Uterus (tissue), 4 donors: ENCODE measurements around the gene PRRG2. TPM values are rescaled to one million over a fixed set of nuclear protein-coding genes. Genes with fewer than 3 reads are reported as not detected.

Experiments
- DNase-seq, 2 donors: peaks; one replicate each; pipeline ENCODE4 v3.0.0-alpha.2; 2019 to 2020
- H3K27ac ChIP-seq, 2 donors: fragments of 200-600 bp; sonication (generic); 1 replicate in 1 of 2; 2 replicates in 1 of 2; pipeline ENCODE4 v1.5.1; 2016 to 2018
- H3K27me3 ChIP-seq, 2 donors: fragments of 200-600 bp; sonication (generic); one replicate each; pipeline ENCODE4 v1.5.1; 2018 to 2019; ENCODE audit warnings: control low read depth in 1 of 2
- H3K36me3 ChIP-seq, 2 donors: fragments of 200-600 bp; sonication (generic); one replicate each; pipeline ENCODE4 v1.5.1; 2019; ENCODE audit warnings: control low read depth in 1 of 2
- H3K4me1 ChIP-seq, 2 donors: fragments of 200-600 bp; sonication (generic); one replicate each; pipeline ENCODE4 v1.5.1; 2018 to 2019; ENCODE audit warnings: control low read depth in 1 of 2
- H3K4me3 ChIP-seq, 2 donors: fragments of 200-600 bp; sonication (generic); 1 replicate in 1 of 2; 2 replicates in 1 of 2; pipeline ENCODE4 v1.5.1; 2018 to 2019; ENCODE audit warnings: mild to moderate bottlenecking in 1 of 2
- H3K9me3 ChIP-seq, 2 donors: fragments of 200-600 bp; sonication (generic); one replicate each; pipeline ENCODE4 v1.5.1; 2019; ENCODE audit warnings: control low read depth in 1 of 2
- POLR2A ChIP-seq, 2 donors: fragments of 450-650 bp; IDR thresholded peaks; one replicate each; pipeline ENCODE4 v1.6.1; 2016; ENCODE audit warnings: antibody characterized with exemption in 2 of 2, mild to moderate bottlenecking in 1 of 2, moderate library complexity in 1 of 2
- intact Hi-C: fragments of 100-400 bp; cut with DNase I; formaldehyde crosslinking; loops from one replicate; pipeline ENCODE4 v1.15.1; 2023; ENCODE audit warnings: low total_unique reads
- small RNA-seq: library from RNA; depleted of rRNA; stranded (forward); fragments of <200 nt; gene quantifications from one replicate; pipeline ENCODE3, GENCODE V24; 2016
- total RNA-seq, 4 donors: library from RNA; depleted of rRNA in 3 of 4; stranded (reverse); fragments of >200 nt in 3 of 4; gene quantifications; one replicate each; pipeline versions ENCODE4 v1.1.0 to v1.2.4, GENCODE V29; 2014 to 2023
- TF ChIP-seq, protein P1 (sequence below), 4 experiments: fragments of 200-600 bp in 2 of 4; fragments of 450-650 bp in 2 of 4; sonication (generic) in 2 of 4; IDR thresholded peaks; one replicate each; pipeline ENCODE4 v1.5.1; 2016 to 2019; ENCODE audit warnings: antibody characterized with exemption in 4 of 4, mild to moderate bottlenecking in 2 of 4, moderate library complexity in 1 of 4
- donor health status: DM: yes; HTN: yes; CAD: no.

PRRG2 gene
- total RNA-seq, 4 donors from 2014 or later, result 0.95 to 1.4 TPM; not detected in 2

DNA sequence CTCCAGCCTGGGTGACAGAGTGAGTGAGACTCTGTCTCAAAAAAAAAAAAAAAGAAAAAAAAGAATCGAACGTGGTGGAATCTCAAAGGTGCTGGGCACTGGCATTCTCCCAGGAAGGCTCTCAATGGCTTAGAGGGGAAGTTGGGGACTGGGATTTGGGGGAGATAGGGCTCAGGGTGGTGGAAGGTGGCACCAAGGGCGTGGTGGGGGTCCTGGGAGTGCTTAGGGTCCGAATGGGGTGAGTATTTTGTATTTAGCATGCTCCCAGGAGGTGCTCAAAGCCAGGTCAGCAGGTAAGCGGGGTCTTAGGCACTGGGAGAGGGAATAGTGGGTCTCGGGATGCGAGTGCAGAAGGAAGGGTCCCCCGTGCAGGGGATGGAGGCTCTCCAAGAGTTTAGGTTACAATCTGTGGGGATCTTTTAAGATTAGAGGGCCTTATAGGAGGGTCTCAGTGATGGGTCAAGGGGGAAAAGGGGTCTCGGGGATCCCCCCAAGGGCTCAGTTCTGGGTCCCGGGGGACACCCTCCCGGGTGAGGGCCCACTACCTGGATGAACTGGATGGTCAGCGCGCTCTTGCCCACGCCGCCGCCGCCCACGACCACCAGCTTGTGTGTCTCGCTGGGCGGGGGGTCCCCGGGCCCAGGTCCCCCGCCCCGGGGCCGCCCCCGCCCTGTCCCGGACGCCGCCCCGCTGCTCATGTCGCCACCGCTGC, 58.4 kb downstream of the PRRG2 start:
- intact Hi-C loops, result no loop called here
- peak overlapping the region; percentile 97 to 99 for H3K27ac ChIP-seq
- H3K4me3 ChIP-seq, result peak overlapping the region; percentile 72 to 73
- TF ChIP-seq POLR2A (IDR thresholded peaks at IDR 0.05), result peak in 1 of 2 donors; percentile 57
- TF ChIP-seq, protein P1, sequence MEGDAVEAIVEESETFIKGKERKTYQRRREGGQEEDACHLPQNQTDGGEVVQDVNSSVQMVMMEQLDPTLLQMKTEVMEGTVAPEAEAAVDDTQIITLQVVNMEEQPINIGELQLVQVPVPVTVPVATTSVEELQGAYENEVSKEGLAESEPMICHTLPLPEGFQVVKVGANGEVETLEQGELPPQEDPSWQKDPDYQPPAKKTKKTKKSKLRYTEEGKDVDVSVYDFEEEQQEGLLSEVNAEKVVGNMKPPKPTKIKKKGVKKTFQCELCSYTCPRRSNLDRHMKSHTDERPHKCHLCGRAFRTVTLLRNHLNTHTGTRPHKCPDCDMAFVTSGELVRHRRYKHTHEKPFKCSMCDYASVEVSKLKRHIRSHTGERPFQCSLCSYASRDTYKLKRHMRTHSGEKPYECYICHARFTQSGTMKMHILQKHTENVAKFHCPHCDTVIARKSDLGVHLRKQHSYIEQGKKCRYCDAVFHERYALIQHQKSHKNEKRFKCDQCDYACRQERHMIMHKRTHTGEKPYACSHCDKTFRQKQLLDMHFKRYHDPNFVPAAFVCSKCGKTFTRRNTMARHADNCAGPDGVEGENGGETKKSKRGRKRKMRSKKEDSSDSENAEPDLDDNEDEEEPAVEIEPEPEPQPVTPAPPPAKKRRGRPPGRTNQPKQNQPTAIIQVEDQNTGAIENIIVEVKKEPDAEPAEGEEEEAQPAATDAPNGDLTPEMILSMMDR (IDR thresholded peaks at IDR 0.05), result no peak
- peaks cover 4 to 14% of the 10 kb centered on the region in 2 donors for H3K4me1 ChIP-seq
- H3K27me3 ChIP-seq, result no peaks in the 10 kb centered on the region
- no peaks in the 10 kb centered on the region for H3K36me3 ChIP-seq
- peak; percentile 52 to 63 for DNase-seq
- no peaks in the 10 kb centered on the region for H3K9me3 ChIP-seq

DNA sequence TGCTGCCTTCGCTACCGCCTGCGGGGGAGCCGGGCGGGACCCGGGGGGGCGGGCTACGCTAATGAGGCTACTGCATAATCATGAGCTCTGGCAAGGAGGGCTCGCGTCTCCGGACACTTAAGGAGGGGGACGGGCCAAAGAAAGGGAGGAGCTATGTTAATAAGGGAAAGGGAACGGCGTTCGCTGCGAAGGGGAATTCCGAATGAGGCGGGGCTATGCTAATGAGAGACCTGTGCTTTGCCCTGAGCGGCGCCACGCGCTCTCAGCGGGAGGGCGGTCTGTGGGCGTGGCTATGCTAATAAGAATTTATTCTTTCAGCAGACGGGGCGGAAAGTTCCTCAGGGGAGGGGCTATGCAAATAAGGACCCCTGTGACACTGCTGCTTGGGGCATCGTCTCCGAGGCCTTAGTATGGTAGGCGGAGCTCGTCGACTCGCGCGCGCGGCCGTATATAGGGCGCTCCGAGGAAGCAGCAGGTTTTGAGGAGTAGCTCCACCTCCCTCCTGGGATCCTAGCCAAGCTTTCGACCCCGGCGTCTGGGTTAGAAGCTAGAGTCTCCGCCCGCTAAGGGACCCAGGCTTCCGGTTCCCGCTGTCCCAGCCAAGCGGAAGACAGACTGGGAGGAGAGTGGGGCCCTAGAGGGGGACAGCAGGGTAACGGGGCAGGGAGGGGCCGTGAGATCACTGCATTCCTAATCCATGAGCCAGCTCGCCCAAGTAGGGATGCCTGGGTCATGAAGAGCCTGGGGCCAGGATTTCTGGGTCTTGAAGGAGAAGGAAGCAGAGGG, 59.2 kb downstream of the PRRG2 start, which contains the start of gene RRAS:
RRAS (minus strand) TSS at position 31 of the 786 bp plus-strand sequence. CDS start 45 bp downstream, outside the sequence.
- no peaks in the 10 kb centered on the region for H3K36me3 ChIP-seq
- H3K4me1 ChIP-seq, result peaks cover 4 to 14% of the 10 kb centered on the region in 2 donors
- peak within 1 kb of the TSS; percentile 72 to 91 for H3K4me3 ChIP-seq
- no peaks in the 10 kb centered on the region for H3K27me3 ChIP-seq
- no peaks in the 10 kb centered on the region for H3K9me3 ChIP-seq
- TF ChIP-seq, protein P1 (IDR thresholded peaks at IDR 0.05), result peak in 1 of 4 experiments; percentile 25
- TF ChIP-seq POLR2A (IDR thresholded peaks at IDR 0.05), result peak; percentile 75 to 93
- DNase-seq, result peak; percentile 99 to 100
- peak within 1 kb of the TSS; percentile 97 to 99 for H3K27ac ChIP-seq
- intact Hi-C loops, result no loop called here

Small RNAs within 50 kb of the gene (small RNA-seq; reads per million reads assigned to genes)
- not detected for gene RF00019

Other genes starting within 250 kb of the PRRG2 start
- gene CD37, start 245.9 kb upstream of the PRRG2 start, total RNA-seq, result 10 to 100 TPM in 1 of 4 donors, 1 to 10 TPM in 3; 4.4 to 11.0 (median 7.8) TPM
- gene TEAD2, start 218.9 kb upstream of the PRRG2 start, total RNA-seq, result 10 to 100 TPM; 21.8 to 83.2 (median 48.5) TPM
- gene DKKL1, start 217.4 kb upstream of the PRRG2 start, total RNA-seq, result 1 to 10 TPM in 1 of 4 donors, not detected in 3; 1.3 TPM
- gene KASH5, start 193.1 kb upstream of the PRRG2 start, total RNA-seq, result under 1 TPM in 1 of 4 donors, not detected in 3; 0.55 TPM
- gene PTH2, start 157.9 kb upstream of the PRRG2 start, total RNA-seq, result not detected
- not detected for gene GFY, start 155.9 kb upstream of the PRRG2 start, total RNA-seq
- gene SLC17A7, start 139.8 kb upstream of the PRRG2 start, total RNA-seq, result 1 to 10 TPM in 3 of 4 donors, not detected in 1; 1.3 to 5.6 (median 1.9) TPM
- gene PIH1D1, start 129.5 kb upstream of the PRRG2 start, total RNA-seq, result 10 to 100 TPM; 31.2 to 70.2 (median 46.5) TPM
- gene ALDH16A1, start 128.1 kb upstream of the PRRG2 start, total RNA-seq, result 10 to 100 TPM; 13.5 to 40.8 (median 34.5) TPM
- 10 to 100 TPM in 1 of 4 donors, 1 to 10 TPM in 2, not detected in 1; 3.7 to 19.4 (median 4.1) TPM for gene FLT3LG, start 107.1 kb upstream of the PRRG2 start, total RNA-seq
- 1,000 to 10,000 TPM; 1,462 to 5,863 (median 3,544) TPM for gene RPL13A, start 93.7 kb upstream of the PRRG2 start, total RNA-seq
- over 10,000 TPM in 1 of 4 donors, 1,000 to 10,000 TPM in 3; 2,160 to 10,624 (median 5,235) TPM for gene RPS11, start 84.9 kb upstream of the PRRG2 start, total RNA-seq
- 100 to 1,000 TPM; 151 to 226 (median 201) TPM for gene FCGRT, start 68.7 kb upstream of the PRRG2 start, total RNA-seq
- 10 to 100 TPM; 14.3 to 71.1 (median 41.4) TPM for gene RCN3, start 53.3 kb upstream of the PRRG2 start, total RNA-seq
- 100 to 1,000 TPM in 1 of 4 donors, 10 to 100 TPM in 3; 29.0 to 347 (median 65.4) TPM for gene NOSIP, start 760 bp upstream of the PRRG2 start, total RNA-seq
- 10 to 100 TPM in 2 of 4 donors, 1 to 10 TPM in 2; 2.6 to 63.1 (median 8.6) TPM for gene PRR12, start 9.9 kb downstream of the PRRG2 start, total RNA-seq
- 100 to 1,000 TPM in 1 of 4 donors, 10 to 100 TPM in 3; 17.1 to 106 (median 47.7) TPM for gene RRAS, start 58.8 kb downstream of the PRRG2 start, total RNA-seq
- 10 to 100 TPM in 3 of 4 donors, 1 to 10 TPM in 1; 8.8 to 76.9 (median 11.4) TPM for gene SCAF1, start 60.9 kb downstream of the PRRG2 start, total RNA-seq
- gene IRF3, start 84.5 kb downstream of the PRRG2 start, total RNA-seq, result 100 to 1,000 TPM in 1 of 4 donors, 10 to 100 TPM in 2, 1 to 10 TPM in 1; 8.2 to 106 (median 63.9) TPM
- gene BCL2L12, start 84.6 kb downstream of the PRRG2 start, total RNA-seq, result 10 to 100 TPM in 1 of 4 donors, 1 to 10 TPM in 3; 3.1 to 23.8 (median 3.5) TPM
- 100 to 1,000 TPM in 3 of 4 donors, 10 to 100 TPM in 1; 78.5 to 274 (median 217) TPM for gene PRMT1, start 96.0 kb downstream of the PRRG2 start, total RNA-seq
- 1 to 10 TPM in 3 of 4 donors, not detected in 1; 1.3 to 6.0 (median 1.5) TPM for gene ADM5, start 108.3 kb downstream of the PRRG2 start, total RNA-seq
- 10 to 100 TPM in 2 of 4 donors, 1 to 10 TPM in 2; 1.5 to 26.6 (median 12.2) TPM for gene CPT1C, start 109.8 kb downstream of the PRRG2 start, total RNA-seq
- 1 to 10 TPM in 1 of 4 donors, under 1 TPM in 1, not detected in 2; 0.28 to 1.9 TPM for gene TSKS, start 182.0 kb downstream of the PRRG2 start, total RNA-seq
- gene AP2A1, start 185.7 kb downstream of the PRRG2 start, total RNA-seq, result 100 to 1,000 TPM in 1 of 4 donors, 10 to 100 TPM in 3; 47.1 to 114 (median 54.7) TPM
- 10 to 100 TPM; 10.5 to 28.8 (median 23.3) TPM for gene FUZ, start 232.0 kb downstream of the PRRG2 start, total RNA-seq
- gene MED25, start 237.0 kb downstream of the PRRG2 start, total RNA-seq, result 10 to 100 TPM; 21.1 to 48.1 (median 26.8) TPM